Medulla oblongata (tissue), 1 donor: ENCODE measurements around the gene MYO1G.
"Not testable (repeated sequence)": the region's sequence is repeated elsewhere in the genome, so short reads cannot be mapped to it uniquely, and the experiment has no call there.

ENCODE experiments used
- DNase-seq: peaks from one replicate; pipeline ENCODE4 v3.0.0-alpha.2; 2015; ENCODE audit errors: extremely low spot score

The MYO1G gene

GRCh38 chr7:44978511-44979366, at the start of gene MYO1G:
MYO1G (minus strand) TSS chr7:44979015; CDS start chr7:44978961, 54 bp downstream.
- no peak for DNase-seq

- DNase-seq: no peak
These were observed 49.5 kb upstream of the MYO1G start for GRCh38 chr7:45028138-45028919.

GRCh38 chr7:45027774-45028114, 48.9 kb upstream of the MYO1G start:
- no peak for DNase-seq

GRCh38 chr7:45026984-45027773, 48.4 kb upstream of the MYO1G start:
- peak; percentile 30 for DNase-seq

- DNase-seq: no peak
These were observed 47.2 kb upstream of the MYO1G start for GRCh38 chr7:45026013-45026412.

GRCh38 chr7:45025473-45025872, 46.7 kb upstream of the MYO1G start:
- not testable (repeated sequence) for DNase-seq

- no peak for DNase-seq
These were observed 45.4 kb upstream of the MYO1G start for GRCh38 chr7:45024126-45024744.

GRCh38 chr7:45021604-45022296, 42.9 kb upstream of the MYO1G start:
- no peak for DNase-seq

- no peak for DNase-seq
These were observed 42.1 kb upstream of the MYO1G start for GRCh38 chr7:45020915-45021314.

GRCh38 chr7:45017253-45017652, 38.4 kb upstream of the MYO1G start:
- no peak for DNase-seq

- no peak for DNase-seq
These were observed 36.5 kb upstream of the MYO1G start for GRCh38 chr7:45015313-45015712.

- DNase-seq: no peak
These were observed 34.7 kb upstream of the MYO1G start for GRCh38 chr7:45013465-45013967.

- no peak for DNase-seq
These were observed 28.9 kb upstream of the MYO1G start for GRCh38 chr7:45007571-45008328.

GRCh38 chr7:45007106-45007505, 28.3 kb upstream of the MYO1G start:
- peak; percentile 73 for DNase-seq

- no peak for DNase-seq
These were observed 25.0 kb upstream of the MYO1G start for GRCh38 chr7:45003789-45004188.

- DNase-seq: no peak
These were observed 23.0 kb upstream of the MYO1G start for GRCh38 chr7:45001826-45002225.

- DNase-seq: no peak
These were observed 22.4 kb upstream of the MYO1G start for GRCh38 chr7:45001138-45001694.

GRCh38 chr7:45000093-45001032, 21.5 kb upstream of the MYO1G start, which contains the start of gene CCM2:
CCM2 (plus strand) TSS chr7:45000201; CDS start chr7:45000334, 133 bp downstream.
- DNase-seq: no peak
